GM12872 (cell line): ENCODE measurements around the gene CCSER1.

Experiments
- TF ChIP-seq, protein P1 (sequence below): IDR thresholded peaks from 3 replicates; pipeline ENCODE4 v1.5.1; 2011; ENCODE audit warnings: low read depth, mild to moderate bottlenecking, low read length, moderate library complexity; ENCODE audit not compliant: insufficient read depth

Gene CCSER1

DNA sequence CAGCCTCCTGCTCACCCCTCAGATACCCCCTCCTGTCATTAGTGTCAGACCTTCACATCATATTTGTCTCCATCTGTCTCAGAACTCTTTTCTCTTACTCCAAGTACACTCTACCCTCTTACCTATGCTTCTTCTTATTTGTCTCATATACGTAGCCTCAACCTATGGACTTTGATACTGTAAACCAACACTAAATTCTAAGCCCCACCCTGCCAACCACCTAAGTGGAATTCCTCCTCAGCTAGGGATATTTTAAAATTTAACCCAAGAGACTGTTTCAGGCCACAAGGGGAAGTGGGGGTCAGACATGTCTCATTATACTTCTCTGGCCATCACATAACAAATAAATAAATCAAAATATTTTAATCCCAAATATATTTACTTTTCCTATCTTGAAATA is 1398.4 kb downstream of the CCSER1 start:
- TF ChIP-seq, protein P1, sequence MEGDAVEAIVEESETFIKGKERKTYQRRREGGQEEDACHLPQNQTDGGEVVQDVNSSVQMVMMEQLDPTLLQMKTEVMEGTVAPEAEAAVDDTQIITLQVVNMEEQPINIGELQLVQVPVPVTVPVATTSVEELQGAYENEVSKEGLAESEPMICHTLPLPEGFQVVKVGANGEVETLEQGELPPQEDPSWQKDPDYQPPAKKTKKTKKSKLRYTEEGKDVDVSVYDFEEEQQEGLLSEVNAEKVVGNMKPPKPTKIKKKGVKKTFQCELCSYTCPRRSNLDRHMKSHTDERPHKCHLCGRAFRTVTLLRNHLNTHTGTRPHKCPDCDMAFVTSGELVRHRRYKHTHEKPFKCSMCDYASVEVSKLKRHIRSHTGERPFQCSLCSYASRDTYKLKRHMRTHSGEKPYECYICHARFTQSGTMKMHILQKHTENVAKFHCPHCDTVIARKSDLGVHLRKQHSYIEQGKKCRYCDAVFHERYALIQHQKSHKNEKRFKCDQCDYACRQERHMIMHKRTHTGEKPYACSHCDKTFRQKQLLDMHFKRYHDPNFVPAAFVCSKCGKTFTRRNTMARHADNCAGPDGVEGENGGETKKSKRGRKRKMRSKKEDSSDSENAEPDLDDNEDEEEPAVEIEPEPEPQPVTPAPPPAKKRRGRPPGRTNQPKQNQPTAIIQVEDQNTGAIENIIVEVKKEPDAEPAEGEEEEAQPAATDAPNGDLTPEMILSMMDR, result no peak

DNA sequence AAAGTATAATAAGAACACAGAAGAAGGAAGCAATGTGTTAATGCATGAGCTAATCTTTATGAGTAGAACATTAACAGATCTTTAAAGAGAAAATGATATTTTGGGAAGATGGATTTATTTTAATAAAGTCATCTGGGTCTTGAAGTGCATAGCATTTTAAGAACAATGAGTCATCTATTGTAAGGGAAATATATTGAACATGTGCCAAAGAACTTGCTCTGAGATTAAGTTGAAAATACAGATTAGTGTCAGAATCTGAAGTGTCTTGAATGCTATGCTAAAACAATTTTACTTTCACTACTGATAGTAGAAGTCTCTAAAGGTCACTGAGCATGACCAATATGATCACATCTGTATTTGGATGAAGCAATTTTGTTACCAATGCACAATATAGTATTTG is 1399.9 kb downstream of the CCSER1 start:
- TF ChIP-seq, protein P1, result no peak

DNA sequence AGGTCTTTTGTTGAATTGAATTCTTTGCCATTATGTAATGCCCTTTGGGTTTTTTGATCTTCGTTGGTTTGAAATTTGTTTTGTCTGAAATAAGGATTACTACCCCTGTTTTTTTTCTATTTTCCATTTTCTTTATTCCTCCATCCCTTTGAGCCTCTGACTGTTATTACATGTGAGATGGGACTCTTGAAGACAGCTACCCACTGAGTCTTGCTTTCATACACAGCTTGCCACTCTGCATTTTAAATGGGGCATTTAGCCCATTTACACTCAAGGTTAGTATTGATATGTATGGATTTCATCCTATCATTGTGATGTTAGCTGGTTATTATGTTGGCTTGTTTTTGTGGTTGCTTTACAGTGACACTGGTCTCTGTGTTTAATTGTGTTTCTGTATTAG is 1440.4 kb downstream of the CCSER1 start:
- TF ChIP-seq, protein P1, result no peak

- TF ChIP-seq, protein P1, result no peak
Measured at GRCh38 chr4:91577864-91578263, 1450.7 kb downstream of the CCSER1 start.

DNA sequence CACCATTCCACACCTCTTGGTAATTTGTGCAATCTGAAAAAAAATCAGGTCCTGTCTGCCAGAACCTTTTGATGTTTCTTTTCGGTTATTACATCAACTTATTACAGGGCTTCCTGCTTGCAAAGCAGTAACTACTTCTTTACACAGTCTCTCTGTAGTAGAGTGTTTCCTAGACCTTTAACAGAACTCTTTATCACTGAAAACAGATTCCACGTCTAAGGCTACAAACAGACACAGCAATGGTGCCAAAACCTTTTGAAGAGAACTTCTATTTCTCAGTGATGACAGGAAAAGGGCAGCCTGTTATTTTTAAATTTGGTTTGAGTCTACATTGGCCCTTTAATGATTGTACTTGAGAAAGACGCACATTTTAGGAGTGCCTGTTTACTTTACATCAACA is 1463.1 kb downstream of the CCSER1 start:
- TF ChIP-seq, protein P1, result no peak

- TF ChIP-seq, protein P1, result no peak
Measured at GRCh38 chr4:91592125-91592524, 1464.9 kb downstream of the CCSER1 start.

DNA sequence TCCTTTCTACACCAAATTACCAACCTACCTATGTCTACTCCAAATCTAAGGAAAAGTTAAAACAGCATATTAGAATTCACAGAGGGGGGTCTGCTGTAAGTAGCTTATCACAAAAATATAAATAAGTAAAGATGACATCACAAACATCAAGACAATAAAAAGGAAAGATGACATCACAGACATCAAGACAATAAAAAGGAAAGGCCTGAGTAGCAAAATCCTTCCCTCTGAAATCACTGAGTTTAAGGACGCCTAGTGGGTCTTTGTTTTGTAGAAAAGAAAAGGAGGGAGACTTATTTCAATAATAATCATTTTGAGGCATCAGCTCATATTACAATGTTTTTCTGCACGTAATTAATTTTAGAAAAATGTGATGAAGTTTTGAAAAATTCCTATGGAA is 1469.5 kb downstream of the CCSER1 start:
- TF ChIP-seq, protein P1, result no peak

DNA sequence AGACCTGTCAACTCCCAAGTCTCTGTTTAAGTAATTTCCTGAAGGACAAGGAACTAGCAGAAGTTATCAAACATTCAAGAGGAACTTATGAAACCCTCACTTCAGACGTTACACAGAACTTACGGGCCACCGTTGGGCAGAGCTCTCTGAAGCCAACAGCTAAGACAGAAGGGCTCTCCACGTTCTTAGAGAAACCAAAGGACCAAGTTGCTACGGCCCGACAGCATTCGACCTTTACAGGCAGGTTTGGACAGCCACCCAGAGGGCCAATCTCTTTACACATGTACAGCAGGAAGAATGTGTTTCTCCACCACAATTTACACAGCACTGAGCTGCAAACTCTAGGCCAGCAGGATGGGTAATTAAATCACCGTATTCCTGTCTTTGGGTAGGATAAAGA is 1471.5 kb downstream of the CCSER1 start:
- TF ChIP-seq, protein P1, result no peak
